ENCODE data around the gene CCDC30. TPM values are rescaled to one million over a fixed set of nuclear protein-coding genes. Genes with fewer than 3 reads are reported as not detected.
A peak's percentile ranks its signal among the peaks of the same experiment; 100 is the strongest.

Gene CCDC30
- total and polyA plus RNA-seq, 10 of the 15 experiments (the other 5 are each of a cell fraction or from before 2014, with no cell fraction given), result 0.46 to 1.8 (median 1.0) TPM

- TF ChIP-seq ZNF592 (IDR thresholded peaks at IDR 0.05), result no peak
- no peak for TF ChIP-seq USF1 (IDR thresholded peaks at IDR 0.05; ENCODE audit: borderline replicate concordance, extremely low read length, insufficient read depth, low read depth, low read length)
- peak; percentile 82; the same call in 1 of the 2 replicates for TF ChIP-seq ZNF207 (IDR thresholded peaks at IDR 0.05; ENCODE audit: borderline replicate concordance)
- TF ChIP-seq E2F4 (IDR thresholded peaks at IDR 0.05; ENCODE audit: low read depth, low read length), result peak; percentile 64
- TF ChIP-seq ELK1 (IDR thresholded peaks at IDR 0.05; ENCODE audit: low read depth, low read length), result peak; percentile 53; the same call in 1 of the 2 replicates
- no peak for TF ChIP-seq JUNB (IDR thresholded peaks at IDR 0.05)
- peak; percentile 92 for TF ChIP-seq MXI1 (IDR thresholded peaks at IDR 0.05; ENCODE audit: low read depth, low read length)
- TF ChIP-seq BRCA1 (IDR thresholded peaks at IDR 0.05; ENCODE audit: low read depth, low read length), result no peak
- TF ChIP-seq BMI1 (IDR thresholded peaks at IDR 0.05; ENCODE audit: borderline replicate concordance), result peak; percentile 100
- 0 out of 2 replicates have a peak, but pooled peaks have one; percentile 46 for TF ChIP-seq MLLT1 (IDR thresholded peaks at IDR 0.05)
- TF ChIP-seq YY1 (IDR thresholded peaks at IDR 0.05; ENCODE audit: low read depth, low read length), result 0 out of 2 replicates have a peak, but pooled peaks have one; percentile 28
- TF ChIP-seq RUNX3 (IDR thresholded peaks at IDR 0.05; ENCODE audit: low read length), result peak; percentile 91
- TF ChIP-seq ZNF24 (IDR thresholded peaks at IDR 0.05), result no peak
- TF ChIP-seq PKNOX1 (IDR thresholded peaks at IDR 0.05), result peak; percentile 69
- TF ChIP-seq ETV6 (conservative IDR thresholded peaks at IDR 0.05 in 1 of 2, IDR thresholded peaks at IDR 0.05 in 1 of 2; ENCODE audit: borderline replicate concordance in 1 of 2, low read depth in 1 of 2), result no peak
- TF ChIP-seq ZNF274 (IDR thresholded peaks at IDR 0.05; ENCODE audit: insufficient read depth, insufficient read length), result no peak
- peak; percentile 60; the same call in 1 of the 2 replicates for TF ChIP-seq RFX5 (IDR thresholded peaks at IDR 0.05; ENCODE audit: low read depth, low read length)
- TF ChIP-seq FOS (IDR thresholded peaks at IDR 0.05; ENCODE audit: borderline replicate concordance, extremely low read depth, insufficient read length), result no peak
Observed at GRCh38 chr1:42462828-42463763, at the start of gene CCDC30 (continued).

Data from GM12878 (cell line).